T-helper 2 cell treated with Interferon-gamma antibody and Interleukin-4, amounts not matched to agents 100 ng/mL and 5 ng/mL, for 36 hours (primary cell): Measurements from ENCODE around the gene HK1. TPM values are rescaled to one million over a fixed set of nuclear protein-coding genes. Genes with fewer than 3 reads are reported as not detected.
"Not testable (repeated sequence)": the region's sequence is repeated elsewhere in the genome, so short reads cannot be mapped to it uniquely, and the experiment has no call there.

Source experiments
- intact Hi-C: fragments of 100-400 bp; cut with micrococcal nuclease; formaldehyde crosslinking; loops from one replicate; pipeline ENCODE4 v1.15.1; 2023
- total RNA-seq: library from RNA; stranded (reverse); gene quantifications from 2 replicates; pipeline ENCODE4 v1.2.3, GENCODE V29; 2022

The HK1 gene
- total RNA-seq, 1 donor from 2014 or later: 147 TPM

GRCh38 chr10:69326692-69327091 lies 48.4 kb downstream of the HK1 start:
- intact Hi-C loops: loop anchor here (1.0 kb wide), 1 partner anchor 7 kb away; no protein-coding TSS in a partner anchor

GRCh38 chr10:69327463-69328379 lies 49.4 kb downstream of the HK1 start:
- intact Hi-C loops: loop anchor here (1.0 kb wide), 1 partner anchor 8 kb away; no protein-coding TSS in a partner anchor

DNA sequence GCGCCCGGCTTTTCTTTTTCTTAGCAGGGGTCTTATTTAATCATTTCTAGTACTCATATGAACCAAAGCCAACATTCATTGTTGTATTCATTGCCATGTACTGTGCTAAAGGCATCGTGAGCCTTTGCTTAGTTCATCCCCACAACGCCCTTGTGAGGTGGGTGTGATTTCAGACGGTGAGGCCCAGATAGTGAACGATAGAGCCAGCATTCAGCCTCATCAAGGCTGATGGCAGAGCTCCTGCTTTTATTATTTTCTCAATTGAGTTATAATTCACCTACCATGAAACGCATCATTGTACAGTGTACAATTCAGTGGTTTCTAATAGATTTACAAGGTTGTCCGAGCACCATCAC lies 50.1 kb downstream of the HK1 start:
- intact Hi-C loops: no loop called here

DNA sequence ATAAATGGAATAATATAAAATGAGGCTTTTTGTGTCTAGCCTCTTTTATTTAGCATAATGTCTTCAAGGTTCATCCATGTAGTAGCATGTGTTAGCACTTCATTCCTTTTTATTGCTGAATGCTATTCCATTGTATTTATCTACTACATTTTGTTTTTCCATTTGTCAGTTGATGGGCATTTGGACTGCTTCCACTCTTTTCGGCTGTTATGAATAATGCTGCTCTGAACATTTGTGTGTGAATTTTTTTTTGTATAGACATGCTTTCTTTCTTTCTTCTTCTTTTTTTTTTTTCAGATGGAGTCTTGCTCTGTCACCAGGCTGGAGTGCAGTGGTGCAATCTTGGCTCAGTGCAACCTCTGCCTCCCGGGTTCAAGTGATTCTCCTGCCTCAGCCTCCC lies 50.6 kb downstream of the HK1 start:
- intact Hi-C loops: not testable (repeated sequence)

GRCh38 chr10:69329721-69330178 lies 51.5 kb downstream of the HK1 start:
- intact Hi-C loops: no loop called here

DNA sequence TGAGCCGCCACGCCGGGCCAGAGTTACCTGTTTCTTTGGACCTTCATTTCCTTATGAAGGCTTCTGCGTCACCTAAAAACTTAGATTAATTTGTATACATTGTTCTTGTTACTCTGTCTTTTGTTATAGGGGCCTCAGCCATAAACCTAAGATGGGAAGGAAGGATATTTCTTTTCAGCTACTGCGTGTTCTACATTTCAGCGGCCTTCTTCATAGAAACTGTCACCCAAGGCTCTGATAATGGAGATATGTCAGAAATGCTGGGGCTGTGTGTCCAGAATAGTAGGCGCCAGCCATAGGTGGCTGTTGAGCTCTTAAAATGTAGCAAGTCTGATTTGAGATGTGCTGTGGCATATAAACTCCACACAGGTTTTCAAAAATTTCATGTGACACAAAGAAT lies 52.9 kb downstream of the HK1 start:
- intact Hi-C loops: no loop called here

DNA sequence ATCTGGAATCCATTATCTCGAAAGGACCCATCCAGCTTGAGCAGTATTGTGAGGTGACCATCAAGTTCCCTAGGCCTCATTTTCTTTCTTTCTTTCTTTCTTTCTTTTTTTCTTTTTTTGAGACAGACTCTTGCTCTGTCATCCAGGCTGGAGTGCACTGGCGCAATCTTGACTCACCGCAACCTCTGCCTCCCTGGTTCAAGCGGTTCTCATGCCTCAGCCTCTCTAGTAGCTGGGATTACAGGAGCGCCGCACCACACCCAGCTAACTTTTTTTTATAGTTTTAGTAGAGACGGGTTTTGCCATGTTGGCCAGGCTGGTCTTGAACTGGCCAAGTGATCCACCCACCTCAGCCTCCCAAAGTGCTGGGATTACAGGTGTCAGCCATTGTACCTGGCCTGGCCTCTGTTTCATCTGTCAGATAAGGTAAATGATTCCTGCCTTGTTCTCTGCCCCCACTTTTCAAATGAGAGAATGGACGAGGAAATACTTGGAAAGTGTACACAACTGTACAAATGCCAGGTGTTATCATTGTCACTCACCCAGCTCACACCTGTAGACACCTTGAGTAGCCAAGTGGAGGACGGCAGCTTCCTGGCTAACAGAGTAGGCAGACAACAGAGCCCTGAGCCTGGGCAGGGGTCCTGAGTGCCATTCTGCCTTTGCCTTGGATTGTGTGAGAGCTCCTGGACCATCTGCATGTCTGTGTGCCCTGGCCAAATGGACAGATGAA lies 54.1 kb downstream of the HK1 start:
- intact Hi-C loops: no loop called here

DNA sequence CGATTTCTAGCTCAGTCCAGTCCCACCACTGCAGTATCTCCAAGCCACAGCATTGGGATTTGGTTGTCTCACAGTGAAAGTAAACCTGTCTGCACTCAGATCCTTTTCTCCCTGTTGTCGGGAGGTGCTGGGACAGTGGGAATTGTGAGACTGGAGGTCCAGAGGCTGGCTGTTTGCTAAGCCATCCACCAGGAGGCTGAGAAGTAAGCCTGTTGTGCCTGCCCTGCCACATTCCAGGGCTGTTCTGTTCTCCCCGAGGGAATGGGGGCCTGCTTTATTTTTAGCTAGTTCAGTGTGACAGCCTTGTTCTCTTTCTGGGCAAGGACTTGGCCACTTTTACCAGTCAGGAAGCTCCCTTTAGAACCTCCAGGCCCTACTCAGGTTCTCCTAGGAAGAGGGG lies 54.9 kb downstream of the HK1 start:
- intact Hi-C loops: no loop called here

- intact Hi-C loops: loop anchor here (2.0 kb wide), 1 partner anchor 15 kb away; no protein-coding TSS in a partner anchor
Measured at GRCh38 chr10:69333865-69334301, 55.6 kb downstream of the HK1 start.

GRCh38 chr10:69334302-69335062 lies 56.2 kb downstream of the HK1 start:
- intact Hi-C loops: loop anchor here (2.0 kb wide), 1 partner anchor 16 kb away; no protein-coding TSS in a partner anchor

DNA sequence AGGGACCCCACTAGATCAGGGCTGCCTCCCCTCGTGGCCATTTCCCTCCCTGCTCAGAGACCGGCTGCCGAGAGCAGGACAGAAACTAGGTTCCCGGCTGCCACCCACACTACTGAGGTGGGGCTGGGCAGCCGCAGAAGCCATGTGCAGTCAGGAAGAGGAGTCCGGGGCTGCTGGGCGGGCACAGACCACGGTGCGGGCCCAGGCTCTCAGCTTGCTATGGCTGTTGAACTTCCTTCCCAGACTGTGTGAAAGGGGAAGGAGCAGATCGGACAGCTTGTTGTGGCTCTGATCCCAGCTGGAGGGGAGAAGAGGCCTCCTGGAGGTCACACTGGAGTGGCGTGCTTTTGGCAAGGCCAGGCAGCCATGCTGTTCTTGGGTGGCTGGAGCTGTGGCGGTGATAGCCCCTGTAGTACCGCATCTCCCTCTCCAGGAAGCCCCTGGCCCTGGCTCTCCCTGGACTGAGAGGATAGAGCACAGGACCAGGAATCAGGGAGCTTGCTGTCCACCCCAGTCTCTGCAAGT lies 56.8 kb downstream of the HK1 start:
- intact Hi-C loops: loop anchor here (2.0 kb wide), 1 partner anchor 16 kb away; no protein-coding TSS in a partner anchor

- intact Hi-C loops: loop anchor here (2.0 kb wide), 1 partner anchor 17 kb away; no protein-coding TSS in a partner anchor
Measured at GRCh38 chr10:69335613-69336012, 57.3 kb downstream of the HK1 start.

- intact Hi-C loops: no loop called here
Measured at GRCh38 chr10:69336952-69337295, 58.6 kb downstream of the HK1 start.

- intact Hi-C loops: no loop called here
Measured at GRCh38 chr10:69337296-69338132, 59.2 kb downstream of the HK1 start.

DNA sequence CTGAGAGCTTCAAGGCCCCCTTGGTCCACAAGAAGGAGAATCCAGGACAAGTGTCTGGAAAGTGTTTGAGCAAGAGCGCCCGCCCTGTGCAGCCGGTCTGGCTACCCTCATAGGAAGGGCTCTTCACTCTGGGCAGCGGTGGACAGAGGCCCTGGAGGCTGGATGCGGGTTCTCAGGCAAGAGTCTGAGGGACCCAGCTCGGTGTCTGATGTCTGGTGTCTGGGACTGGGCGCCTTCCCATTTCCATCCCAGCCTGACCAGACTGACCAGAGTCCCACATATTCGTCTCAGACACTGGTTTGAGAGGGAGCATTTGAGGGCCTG lies 59.8 kb downstream of the HK1 start:
- intact Hi-C loops: no loop called here

DNA sequence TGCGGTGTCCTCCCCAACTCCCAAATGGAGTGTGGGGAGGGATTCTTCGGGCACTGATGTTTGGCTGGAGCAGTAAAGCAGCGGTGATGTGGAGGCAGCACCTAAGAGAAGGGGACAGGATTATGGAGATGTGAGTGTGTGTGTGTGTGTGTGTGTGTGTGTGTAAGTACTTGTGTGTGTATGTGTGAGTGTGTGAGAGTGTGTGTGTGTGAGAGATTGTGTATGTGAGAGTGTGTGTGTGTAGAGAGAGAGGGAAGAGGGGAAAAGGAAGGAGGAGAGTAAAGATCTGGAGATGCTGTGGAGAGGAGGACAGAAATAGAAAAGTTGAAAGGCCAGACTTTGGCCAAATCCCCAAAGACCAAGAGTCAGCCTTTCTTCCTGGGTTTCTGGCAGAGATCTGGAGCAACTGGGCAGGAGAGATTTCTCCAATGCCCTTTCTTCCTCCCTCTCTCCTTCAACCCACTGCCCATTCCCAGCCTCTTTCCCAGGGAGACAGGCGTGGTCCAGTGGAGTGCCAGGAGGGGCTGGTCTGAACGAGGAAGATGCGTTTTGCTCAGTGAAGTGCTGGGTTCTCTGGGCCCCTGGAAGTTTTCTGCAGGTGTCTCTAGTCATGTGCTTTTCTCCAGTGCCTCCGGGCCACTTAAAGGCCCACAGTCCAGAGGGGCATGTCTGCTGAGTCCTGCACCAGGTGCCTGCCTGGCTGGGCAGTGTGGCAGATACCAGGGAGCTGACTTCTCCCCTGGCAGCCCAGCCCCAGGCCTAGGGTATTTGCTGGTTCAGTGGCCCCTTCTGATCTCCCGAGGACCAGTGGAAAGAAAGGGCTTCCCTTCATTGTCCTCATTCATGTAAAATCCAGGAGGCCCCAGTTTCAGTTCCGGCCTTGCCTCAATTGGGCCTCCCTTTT lies 60.5 kb downstream of the HK1 start:
- intact Hi-C loops: no loop called here

- intact Hi-C loops: no loop called here
Measured at GRCh38 chr10:69340695-69341094, 62.4 kb downstream of the HK1 start.

GRCh38 chr10:69343905-69344304 lies 65.6 kb downstream of the HK1 start:
- intact Hi-C loops: loop anchor here (2.0 kb wide), 1 partner anchor 15 kb away; no protein-coding TSS in a partner anchor

DNA sequence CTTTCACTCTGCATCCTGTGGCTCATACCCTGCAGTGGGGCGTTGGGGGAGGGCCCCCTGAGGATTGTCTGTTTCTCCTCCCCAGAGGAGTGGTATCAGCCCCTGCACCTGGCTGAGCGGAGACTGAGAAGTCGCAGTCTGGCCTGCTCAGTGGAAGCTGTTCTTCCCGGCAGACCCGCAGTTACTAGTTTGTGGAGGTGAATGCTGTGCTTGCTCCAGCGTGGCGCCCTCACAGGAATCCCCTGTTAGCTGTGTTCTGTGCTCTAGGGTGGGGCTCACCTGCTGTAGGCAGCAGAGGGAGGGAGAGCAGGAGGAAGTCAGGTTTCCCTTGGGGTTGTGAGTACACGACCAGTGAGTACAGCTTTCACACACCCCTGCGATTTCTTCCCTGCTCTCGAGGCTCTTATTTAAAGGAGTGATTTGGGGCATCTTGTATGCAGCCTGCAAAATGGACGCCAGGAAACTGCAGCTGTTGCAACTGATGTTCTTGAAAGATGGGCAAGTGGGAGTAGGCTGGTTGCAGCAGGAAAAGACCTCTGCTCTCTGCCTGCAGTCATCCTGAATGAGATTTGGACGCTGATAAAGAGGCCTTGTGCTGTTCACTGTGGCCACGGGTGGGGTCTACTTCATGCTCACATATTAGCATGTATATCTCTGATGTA lies 66.4 kb downstream of the HK1 start:
- intact Hi-C loops: loop anchor here (1.0 to 2.0 kb wide), 2 partner anchors 14 to 26 kb away; no protein-coding TSS in a partner anchor
